ENCODE data around the gene SERPINB4.

DNA sequence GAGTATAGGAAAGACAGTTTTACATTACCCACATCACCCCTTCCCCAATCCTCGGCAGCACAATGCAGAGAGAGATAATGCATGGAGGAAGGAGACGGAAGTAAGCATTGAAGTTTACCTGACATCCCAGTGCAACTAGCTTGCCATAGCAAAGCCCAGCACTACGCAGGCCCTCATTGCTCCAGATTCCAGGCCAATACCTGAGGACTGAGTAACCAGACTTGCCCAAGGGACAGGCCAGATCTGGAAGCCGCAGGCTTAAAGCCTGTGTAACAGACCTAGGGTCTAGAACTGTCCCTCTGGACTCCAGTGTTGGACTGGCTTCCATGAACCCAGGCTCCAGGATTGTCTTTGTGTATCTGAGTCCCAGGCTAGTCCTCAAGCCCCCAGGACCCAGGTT lies 17.6 kb downstream of the SERPINB4 start:
- TF ChIP-seq, protein P1, sequence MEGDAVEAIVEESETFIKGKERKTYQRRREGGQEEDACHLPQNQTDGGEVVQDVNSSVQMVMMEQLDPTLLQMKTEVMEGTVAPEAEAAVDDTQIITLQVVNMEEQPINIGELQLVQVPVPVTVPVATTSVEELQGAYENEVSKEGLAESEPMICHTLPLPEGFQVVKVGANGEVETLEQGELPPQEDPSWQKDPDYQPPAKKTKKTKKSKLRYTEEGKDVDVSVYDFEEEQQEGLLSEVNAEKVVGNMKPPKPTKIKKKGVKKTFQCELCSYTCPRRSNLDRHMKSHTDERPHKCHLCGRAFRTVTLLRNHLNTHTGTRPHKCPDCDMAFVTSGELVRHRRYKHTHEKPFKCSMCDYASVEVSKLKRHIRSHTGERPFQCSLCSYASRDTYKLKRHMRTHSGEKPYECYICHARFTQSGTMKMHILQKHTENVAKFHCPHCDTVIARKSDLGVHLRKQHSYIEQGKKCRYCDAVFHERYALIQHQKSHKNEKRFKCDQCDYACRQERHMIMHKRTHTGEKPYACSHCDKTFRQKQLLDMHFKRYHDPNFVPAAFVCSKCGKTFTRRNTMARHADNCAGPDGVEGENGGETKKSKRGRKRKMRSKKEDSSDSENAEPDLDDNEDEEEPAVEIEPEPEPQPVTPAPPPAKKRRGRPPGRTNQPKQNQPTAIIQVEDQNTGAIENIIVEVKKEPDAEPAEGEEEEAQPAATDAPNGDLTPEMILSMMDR (IDR thresholded peaks at IDR 0.05): no peak
- TF ChIP-seq POLR2A (IDR thresholded peaks at IDR 0.05): no peak

Data from esophagus squamous epithelium (tissue), 4 donors.